Sigmoid colon (tissue), 7 donors: ENCODE data around the gene MUC5AC. TPM values are rescaled to one million over a fixed set of nuclear protein-coding genes. Genes with fewer than 3 reads are reported as not detected.
"Not testable (repeated sequence)": the region's sequence is repeated elsewhere in the genome, so short reads cannot be mapped to it uniquely, and the experiment has no call there.

Experiments
- DNase-seq: peaks from one replicate; pipeline ENCODE4 v3.0.0-alpha.2; 2019
- H3K27ac ChIP-seq, 4 donors: fragments of 200-600 bp; sonication (generic); one replicate each; pipeline ENCODE4 v1.5.1; 2016 to 2019; ENCODE audit warnings: mild to moderate bottlenecking in 1 of 4
- H3K27me3 ChIP-seq, 3 donors: fragments of 200-600 bp; sonication (generic); one replicate each; pipeline ENCODE4 v1.5.1; 2019; ENCODE audit warnings: mild to moderate bottlenecking in 1 of 3
- H3K36me3 ChIP-seq, 4 donors: fragments of 200-600 bp; sonication (generic); one replicate each; pipeline ENCODE4 v1.5.1; 2016 to 2019
- H3K4me1 ChIP-seq, 4 donors: fragments of 200-600 bp; sonication (generic); one replicate each; pipeline ENCODE4 v1.5.1; 2017 to 2019
- H3K4me3 ChIP-seq, 4 donors: fragments of 200-600 bp; sonication (generic); one replicate each; pipeline ENCODE4 v1.5.1; 2017 to 2019; ENCODE audit warnings: mild to moderate bottlenecking in 2 of 4, moderate library complexity in 1 of 4
- H3K9me3 ChIP-seq, 4 donors: fragments of 200-600 bp in 3 of 4; sonication (generic) in 3 of 4; one replicate each; pipeline versions ENCODE4 v1.5.1 to v1.6.1; 2013 to 2019
- CTCF ChIP-seq, 4 experiments: fragments of 450-650 bp in 3 of 4; fragments of 200-600 bp in 1 of 4; IDR thresholded peaks; one replicate each; pipeline ENCODE4 v1.5.1; 2016 to 2019; ENCODE audit warnings: antibody characterized with exemption in 4 of 4, mild to moderate bottlenecking in 3 of 4, moderate library complexity in 2 of 4
- EP300 ChIP-seq, 4 donors: sonication (generic); formaldehyde crosslinking; IDR thresholded peaks; one replicate each; pipeline ENCODE4 v1.6.1; 2017; ENCODE audit warnings: antibody characterized with exemption in 4 of 4
- POLR2A ChIP-seq, 2 donors: fragments of 450-650 bp; IDR thresholded peaks; one replicate each; pipeline ENCODE4 v1.6.1; 2016; ENCODE audit warnings: antibody characterized with exemption in 2 of 2, mild to moderate bottlenecking in 2 of 2, moderate library complexity in 2 of 2
- POLR2AphosphoS5 ChIP-seq, 4 donors: sonication (generic); formaldehyde crosslinking; IDR thresholded peaks; one replicate each; pipeline ENCODE4 v1.6.1; 2017; ENCODE audit warnings: antibody characterized with exemption in 4 of 4
- WGBS, 2 donors: extraction: QIAGEN DNeasy Blood & Tissue Kit; methylation state at CpG; one replicate each; pipeline ENCODE4 v1.1.7; 2013; 5-methylcytosine and 5-hydroxymethylcytosine counted together
- intact Hi-C: fragments of 100-400 bp; cut with DNase I; formaldehyde crosslinking; loops from one replicate; pipeline ENCODE4 v1.15.1; 2023
- polyA plus RNA-seq, 3 donors: library from polyadenylated mRNA; stranded (reverse); fragments of 200-250 nt; gene quantifications; one replicate each; pipeline ENCODE4 v1.2.3, GENCODE V29; 2013
- total RNA-seq, 4 donors: library from RNA; depleted of rRNA; stranded (reverse); fragments of >200 nt; gene quantifications; one replicate each; pipeline ENCODE4 v1.1.0, GENCODE V29; 2016
- donor health status: healthy with polysubstance abuse.
- donor health status: Bipolar disorder and iron deficiency.
- donor health status: healthy.

Gene MUC5AC
- total and polyA plus RNA-seq, 7 donors = under 0.01 to 0.09 (median under 0.01) TPM; not detected in 4

- 33 to 69% methylated on average over 28 of the region's 28 CpGs for WGBS, 2 donors
- H3K9me3 ChIP-seq = no peaks in the 10 kb centered on the region
- peaks cover 0 to 8% (median 0%) of the 10 kb centered on the region in 3 donors for H3K27me3 ChIP-seq
- H3K27ac ChIP-seq = no peak overlapping the region
- intact Hi-C loops = no loop called here
- peak; percentile 58 for DNase-seq
- H3K4me1 ChIP-seq = no peaks in the 10 kb centered on the region
- TF ChIP-seq CTCF (IDR thresholded peaks at IDR 0.05) = no peak
- TF ChIP-seq POLR2A (IDR thresholded peaks at IDR 0.05) = no peak
- no peak for TF ChIP-seq EP300 (IDR thresholded peaks at IDR 0.05)
- no peak for TF ChIP-seq POLR2AphosphoS5 (IDR thresholded peaks at IDR 0.05)
- H3K4me3 ChIP-seq = no peak overlapping the region
- H3K36me3 ChIP-seq = no peaks in the 10 kb centered on the region
Measured at GRCh38 chr11:1163911-1164735, 6.4 kb downstream of the MUC5AC start.

GRCh38 chr11:1164779-1165255 lies 7.1 kb downstream of the MUC5AC start:
- H3K4me1 ChIP-seq, H3K9me3 ChIP-seq, DNase-seq, H3K4me3 ChIP-seq, H3K27ac ChIP-seq, intact Hi-C loops, H3K27me3 ChIP-seq, H3K36me3 ChIP-seq: not testable (repeated sequence)
- 64 to 77% methylated on average over 10 of the region's 10 CpGs for WGBS, 2 donors

- intact Hi-C loops = no loop called here
Measured at GRCh38 chr11:1165256-1166041, 7.7 kb downstream of the MUC5AC start.

GRCh38 chr11:1167256-1167655 lies 9.5 kb downstream of the MUC5AC start:
- peak; percentile 24 for DNase-seq
- TF ChIP-seq POLR2AphosphoS5 (IDR thresholded peaks at IDR 0.05) = no peak
- TF ChIP-seq POLR2A (IDR thresholded peaks at IDR 0.05) = no peak
- no peak for TF ChIP-seq EP300 (IDR thresholded peaks at IDR 0.05)
- no peak for TF ChIP-seq CTCF (IDR thresholded peaks at IDR 0.05)
- H3K27me3 ChIP-seq = no peaks in the 10 kb centered on the region
- 80 to 87% methylated on average over 7 of the region's 7 CpGs for WGBS, 2 donors
- H3K27ac ChIP-seq = no peak overlapping the region
- no peak overlapping the region for H3K4me3 ChIP-seq
- no peaks in the 10 kb centered on the region for H3K4me1 ChIP-seq
- intact Hi-C loops = no loop called here
- no peaks in the 10 kb centered on the region for H3K36me3 ChIP-seq
- no peaks in the 10 kb centered on the region for H3K9me3 ChIP-seq

More at GRCh38 chr11:1165256-1166041, 7.7 kb downstream of the MUC5AC start:
- no peak overlapping the region for H3K4me3 ChIP-seq
- H3K27ac ChIP-seq = no peak overlapping the region
- H3K4me1 ChIP-seq = no peaks in the 10 kb centered on the region
- 91 to 92% methylated on average over 30 of the region's 30 CpGs for WGBS, 2 donors
- TF ChIP-seq CTCF (IDR thresholded peaks at IDR 0.05) (no peak), POLR2A (IDR thresholded peaks at IDR 0.05) (no peak), POLR2AphosphoS5 (IDR thresholded peaks at IDR 0.05) (no peak), EP300 (IDR thresholded peaks at IDR 0.05) (no peak)
- no peaks in the 10 kb centered on the region for H3K36me3 ChIP-seq
- H3K27me3 ChIP-seq = peaks cover 0 to 8% (median 0%) of the 10 kb centered on the region in 3 donors
- H3K9me3 ChIP-seq = no peaks in the 10 kb centered on the region
- peak; percentile 53 for DNase-seq

- TF ChIP-seq CTCF (IDR thresholded peaks at IDR 0.05) = no peak
- TF ChIP-seq EP300 (IDR thresholded peaks at IDR 0.05) = no peak
- no peak for TF ChIP-seq POLR2A (IDR thresholded peaks at IDR 0.05)
- no peak for TF ChIP-seq POLR2AphosphoS5 (IDR thresholded peaks at IDR 0.05)
- WGBS, 2 donors = 86 to 90% methylated on average over 19 of the region's 19 CpGs
- Histone ChIP-seq H3K9me3 (no peaks in the 10 kb centered on the region), H3K27ac (no peak overlapping the region), H3K27me3 (no peaks in the 10 kb centered on the region), H3K4me1 (no peaks in the 10 kb centered on the region), H3K4me3 (no peak overlapping the region), H3K36me3 (no peaks in the 10 kb centered on the region)
- intact Hi-C loops = no loop called here
- DNase-seq = peak; percentile 55
Measured at GRCh38 chr11:1167751-1168231, 10.0 kb downstream of the MUC5AC start.
